ENCODE data around the gene STMN1. TPM values are rescaled to one million over a fixed set of nuclear protein-coding genes. Genes with fewer than 3 reads are reported as not detected.

STMN1 gene
- total RNA-seq, 1 donor, result 34.7 TPM

DNA sequence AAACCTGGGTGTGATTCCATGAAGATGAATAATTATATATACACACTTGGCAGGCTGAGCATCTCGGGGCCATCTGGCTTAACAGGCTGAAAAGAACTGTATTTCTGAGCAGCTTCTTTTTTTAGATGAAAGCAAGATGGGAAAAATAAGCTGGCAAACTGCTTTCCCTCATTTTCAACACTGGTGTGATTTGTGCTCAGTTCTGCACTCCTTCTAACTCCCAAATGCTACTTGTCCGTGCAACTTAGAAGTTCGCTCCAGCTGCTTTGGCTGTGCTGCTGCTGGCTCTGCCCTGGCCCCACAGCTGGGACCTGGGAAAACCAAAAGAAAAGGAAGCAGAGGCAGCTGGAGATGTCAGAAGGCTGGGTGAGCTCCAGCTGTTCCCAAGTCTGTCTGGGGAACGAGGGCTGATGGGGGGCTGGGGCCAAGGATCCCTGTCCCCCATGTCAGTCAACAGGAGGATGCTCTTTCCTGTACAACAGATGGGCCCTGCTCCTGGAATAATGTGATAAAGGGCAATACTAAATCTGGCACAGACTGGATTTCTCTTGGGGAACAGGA is 46.7 kb upstream of the STMN1 start:
- H3K4me3 ChIP-seq (ENCODE audit: insufficient read depth, low read length), result no peak overlapping the region
- H3K9me3 ChIP-seq (ENCODE audit: low read depth, low read length), result no peaks in the 10 kb centered on the region
- DNase-seq (ENCODE audit: insufficient read length, low spot score, missing footprints), result no peak
- no peak overlapping the region for H3K27ac ChIP-seq (ENCODE audit: low read depth, low read length)
- H3K79me2 ChIP-seq (ENCODE audit: insufficient read depth, low read length), result no peaks in the 10 kb centered on the region
- no peaks in the 10 kb centered on the region for H3K36me3 ChIP-seq (ENCODE audit: insufficient read depth, low read length)
- peak overlapping the region; percentile 9 for H3K4me2 ChIP-seq (ENCODE audit: insufficient read depth, low read length)
- H3K4me1 ChIP-seq (ENCODE audit: insufficient read depth, low read length), result peaks cover 6% of the 10 kb centered on the region
- H4K20me1 ChIP-seq (ENCODE audit: insufficient read depth, low read length), result no peaks in the 10 kb centered on the region
- peak overlapping the region; percentile 4 for H2AFZ ChIP-seq (ENCODE audit: low read length)
- TF ChIP-seq CTCF (IDR thresholded peaks at IDR 0.05; ENCODE audit: extremely low read depth, low read depth, low read length), result no peak
- no peaks in the 10 kb centered on the region for H3K27me3 ChIP-seq (ENCODE audit: insufficient read depth, low read length)

- no peak overlapping the region for H3K27ac ChIP-seq (ENCODE audit: low read depth, low read length)
- TF ChIP-seq CTCF (IDR thresholded peaks at IDR 0.05; ENCODE audit: extremely low read depth, low read depth, low read length), result no peak
- no peak overlapping the region for H3K4me3 ChIP-seq (ENCODE audit: insufficient read depth, low read length)
- no peaks in the 10 kb centered on the region for H3K36me3 ChIP-seq (ENCODE audit: insufficient read depth, low read length)
- no peaks in the 10 kb centered on the region for H3K79me2 ChIP-seq (ENCODE audit: insufficient read depth, low read length)
- DNase-seq (ENCODE audit: insufficient read length, low spot score, missing footprints), result no peak
- H3K27me3 ChIP-seq (ENCODE audit: insufficient read depth, low read length), result no peaks in the 10 kb centered on the region
- H3K4me1 ChIP-seq (ENCODE audit: insufficient read depth, low read length), result peaks cover 9% of the 10 kb centered on the region
- no peaks in the 10 kb centered on the region for H3K9me3 ChIP-seq (ENCODE audit: low read depth, low read length)
- H2AFZ ChIP-seq (ENCODE audit: low read length), result no peak overlapping the region
- H3K4me2 ChIP-seq (ENCODE audit: insufficient read depth, low read length), result no peak overlapping the region
- H4K20me1 ChIP-seq (ENCODE audit: insufficient read depth, low read length), result no peaks in the 10 kb centered on the region
These were observed 42.4 kb upstream of the STMN1 start for GRCh38 chr1:25948641-25949040.

GRCh38 chr1:25947027-25947426 is 40.8 kb upstream of the STMN1 start:
- Histone ChIP-seq H4K20me1 (ENCODE audit: insufficient read depth, low read length) (no peaks in the 10 kb centered on the region), H3K4me2 (ENCODE audit: insufficient read depth, low read length) (no peak overlapping the region), H3K4me1 (ENCODE audit: insufficient read depth, low read length) (peaks cover 3% of the 10 kb centered on the region), H3K4me3 (ENCODE audit: insufficient read depth, low read length) (no peak overlapping the region), H3K27me3 (ENCODE audit: insufficient read depth, low read length) (no peaks in the 10 kb centered on the region), H2AFZ (ENCODE audit: low read length) (no peak overlapping the region), H3K79me2 (ENCODE audit: insufficient read depth, low read length) (no peaks in the 10 kb centered on the region), H3K27ac (ENCODE audit: low read depth, low read length) (no peak overlapping the region), H3K9me3 (ENCODE audit: low read depth, low read length) (no peaks in the 10 kb centered on the region), H3K36me3 (ENCODE audit: insufficient read depth, low read length) (no peaks in the 10 kb centered on the region)
- no peak for DNase-seq (ENCODE audit: insufficient read length, low spot score, missing footprints)
- TF ChIP-seq CTCF (IDR thresholded peaks at IDR 0.05; ENCODE audit: extremely low read depth, low read depth, low read length), result no peak

DNA sequence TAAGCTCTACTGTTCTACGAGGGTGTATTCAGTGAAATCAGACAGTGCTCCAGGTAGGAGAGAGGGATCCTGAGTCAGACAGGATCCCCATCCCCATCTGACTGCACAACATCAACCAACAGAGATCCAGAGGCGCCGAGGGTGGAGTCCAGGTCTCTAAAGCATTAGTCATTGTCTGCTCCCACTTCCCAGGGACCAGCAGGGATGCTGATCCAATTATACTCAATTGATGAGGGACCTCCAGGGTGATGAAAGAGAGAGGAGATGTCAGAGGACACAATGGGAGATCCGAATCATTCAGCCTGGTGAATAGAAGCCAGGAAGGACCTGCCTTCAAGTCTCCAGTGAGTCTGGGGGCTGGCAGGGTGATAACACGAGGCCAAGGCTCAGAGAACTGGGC is 39.5 kb upstream of the STMN1 start:
- H3K4me1 ChIP-seq (ENCODE audit: insufficient read depth, low read length), result peaks cover 3% of the 10 kb centered on the region
- no peak overlapping the region for H3K27ac ChIP-seq (ENCODE audit: low read depth, low read length)
- no peaks in the 10 kb centered on the region for H3K27me3 ChIP-seq (ENCODE audit: insufficient read depth, low read length)
- no peak overlapping the region for H2AFZ ChIP-seq (ENCODE audit: low read length)
- DNase-seq (ENCODE audit: insufficient read length, low spot score, missing footprints), result no peak
- no peaks in the 10 kb centered on the region for H3K79me2 ChIP-seq (ENCODE audit: insufficient read depth, low read length)
- no peak for TF ChIP-seq CTCF (IDR thresholded peaks at IDR 0.05; ENCODE audit: extremely low read depth, low read depth, low read length)
- no peak overlapping the region for H3K4me3 ChIP-seq (ENCODE audit: insufficient read depth, low read length)
- no peaks in the 10 kb centered on the region for H3K9me3 ChIP-seq (ENCODE audit: low read depth, low read length)
- H3K4me2 ChIP-seq (ENCODE audit: insufficient read depth, low read length), result no peak overlapping the region
- no peaks in the 10 kb centered on the region for H3K36me3 ChIP-seq (ENCODE audit: insufficient read depth, low read length)
- H4K20me1 ChIP-seq (ENCODE audit: insufficient read depth, low read length), result no peaks in the 10 kb centered on the region

Data from osteoblast (primary cell).